HG03175 (cell line): ENCODE measurements around the gene KATNA1.
A peak's percentile ranks its signal among the peaks of the same experiment; 100 is the strongest.
"Not testable (repeated sequence)": the region's sequence is repeated elsewhere in the genome, so short reads cannot be mapped to it uniquely, and the experiment has no call there.

Source experiments
- ATAC-seq: cut with Tn5 transposase; IDR thresholded peaks from one replicate; pipeline ENCODE4 v1.9.1; 2021; ENCODE audit warnings: mild to moderate bottlenecking, moderate library complexity; ENCODE audit not compliant: unreplicated experiment

The KATNA1 gene

DNA sequence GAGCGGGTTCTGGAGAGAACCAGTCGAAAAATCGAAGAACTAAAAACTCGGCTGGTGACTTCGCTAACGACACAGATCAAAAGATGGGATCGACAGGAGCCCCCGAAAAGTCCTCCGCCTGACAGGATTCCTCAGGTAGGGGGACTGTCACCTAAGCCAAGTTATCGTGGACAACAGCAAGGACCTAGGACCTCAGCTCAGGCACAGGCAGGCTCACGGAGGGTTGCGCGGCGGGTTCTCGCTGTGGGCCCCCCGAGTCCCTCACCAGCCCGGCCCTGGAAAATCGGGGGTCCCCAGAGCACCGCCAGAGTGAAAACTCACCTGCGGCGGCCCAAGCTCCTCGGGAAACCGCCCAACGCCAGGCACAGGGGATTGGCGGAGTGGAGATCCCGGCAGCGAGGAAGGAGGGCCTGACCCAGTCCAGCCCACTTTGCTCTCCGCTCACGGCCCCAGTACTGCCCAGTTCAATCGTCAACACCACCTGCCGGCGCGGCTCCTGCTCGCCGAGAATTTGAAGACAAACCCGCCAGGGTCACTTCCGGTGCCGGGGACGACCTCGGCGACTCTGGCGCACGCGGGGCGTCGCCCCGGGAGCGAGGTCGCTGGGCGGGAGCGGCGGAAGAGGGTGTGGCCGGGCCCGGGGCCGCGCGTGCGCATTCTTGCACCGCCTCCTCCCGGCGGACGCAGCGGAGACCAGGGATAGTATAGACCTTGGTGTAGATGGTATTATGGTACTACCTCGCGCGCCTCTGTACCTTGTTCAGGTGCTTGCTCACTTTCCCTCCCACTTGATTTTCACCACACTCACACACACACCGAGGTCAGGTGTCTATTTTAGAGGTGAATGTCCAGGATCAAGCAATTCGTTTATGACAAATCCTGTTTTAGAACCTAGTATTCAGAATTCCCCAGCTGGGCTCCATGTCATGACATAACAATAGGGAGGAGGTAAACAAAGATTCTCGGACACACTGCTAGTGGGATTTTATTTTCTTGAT lies at the start of gene KATNA1:
TSS of gene KATNA1 (minus strand) at position 567 of the 998 bp plus-strand sequence. CDS start 10,167 bp downstream, outside the sequence.
- ATAC-seq = peak; percentile 95

DNA sequence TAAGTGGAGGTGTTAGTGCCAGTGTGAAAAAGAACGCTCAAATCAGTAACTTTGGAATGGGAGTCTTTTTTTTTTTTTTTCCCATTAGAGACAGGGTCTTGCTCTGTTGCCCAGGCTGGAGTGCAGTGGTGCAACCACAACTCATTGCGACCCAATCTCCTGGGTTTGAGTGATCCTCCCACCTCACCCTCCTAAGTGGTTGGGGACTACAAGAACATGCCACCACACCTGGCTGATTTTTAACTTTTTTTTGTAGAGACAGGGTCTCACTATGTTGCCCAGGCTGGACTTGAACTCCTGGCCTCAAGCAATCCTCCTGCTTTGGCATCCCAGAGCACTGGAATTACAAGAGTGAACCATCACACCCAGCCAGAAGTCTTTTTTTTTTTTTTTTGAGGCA lies 49.7 kb upstream of the KATNA1 start:
- ATAC-seq = no peak

DNA sequence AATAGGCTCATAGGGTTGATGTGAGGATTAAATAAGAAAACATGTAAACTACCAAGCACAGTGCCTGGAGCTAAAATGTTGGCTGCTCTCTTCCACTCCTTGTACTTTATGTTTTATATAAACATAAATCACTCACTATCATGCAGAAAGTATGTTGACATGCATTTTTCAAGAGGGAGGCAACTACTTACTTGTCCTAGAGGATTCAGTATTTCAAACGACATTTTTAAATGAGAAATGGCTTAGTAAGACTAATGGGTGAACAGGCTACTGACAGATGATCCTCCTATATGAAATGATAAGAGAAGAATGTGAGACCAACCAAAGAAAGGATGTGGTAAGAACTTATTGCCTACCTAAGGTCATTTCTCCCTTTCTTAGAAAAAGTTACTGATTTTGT lies 48.4 kb upstream of the KATNA1 start:
- no peak for ATAC-seq

DNA sequence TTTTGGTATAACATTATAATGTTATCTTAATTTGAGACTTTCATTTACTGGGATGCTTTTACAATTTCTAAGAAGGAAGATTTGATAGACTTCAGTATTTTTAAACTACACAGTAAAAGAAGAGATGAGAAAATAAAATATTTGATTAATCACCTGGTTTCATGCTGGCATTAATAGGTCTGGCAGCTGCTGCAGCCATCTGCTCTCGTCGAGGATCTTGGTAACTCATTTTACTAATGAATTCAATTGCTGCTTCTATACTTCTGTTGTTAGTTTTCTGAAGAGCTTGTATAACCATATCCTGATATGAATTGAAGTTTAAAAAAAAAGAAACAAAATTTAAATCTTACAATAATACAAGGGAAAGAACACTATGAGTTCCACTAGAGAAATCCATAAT lies 46.4 kb upstream of the KATNA1 start:
- ATAC-seq = no peak

DNA sequence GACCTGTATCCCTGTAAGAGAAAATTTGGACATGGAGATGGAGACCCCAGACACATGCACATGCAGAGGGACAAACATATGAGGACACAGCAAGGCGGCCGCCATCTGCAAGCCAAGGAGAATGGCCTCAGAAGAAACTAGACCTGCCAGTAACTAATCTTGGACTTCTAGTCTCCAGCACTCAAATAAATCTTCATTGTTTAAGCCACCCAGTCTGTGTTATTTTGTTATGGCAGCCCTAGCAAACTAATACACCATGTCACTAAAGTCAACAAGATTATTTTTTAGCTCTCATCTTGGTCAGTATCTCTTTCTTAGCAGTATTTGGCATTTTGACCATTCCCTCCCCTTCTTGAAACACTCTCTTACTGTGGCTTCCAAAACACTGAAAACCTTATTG lies 42.7 kb upstream of the KATNA1 start:
- ATAC-seq = no peak

DNA sequence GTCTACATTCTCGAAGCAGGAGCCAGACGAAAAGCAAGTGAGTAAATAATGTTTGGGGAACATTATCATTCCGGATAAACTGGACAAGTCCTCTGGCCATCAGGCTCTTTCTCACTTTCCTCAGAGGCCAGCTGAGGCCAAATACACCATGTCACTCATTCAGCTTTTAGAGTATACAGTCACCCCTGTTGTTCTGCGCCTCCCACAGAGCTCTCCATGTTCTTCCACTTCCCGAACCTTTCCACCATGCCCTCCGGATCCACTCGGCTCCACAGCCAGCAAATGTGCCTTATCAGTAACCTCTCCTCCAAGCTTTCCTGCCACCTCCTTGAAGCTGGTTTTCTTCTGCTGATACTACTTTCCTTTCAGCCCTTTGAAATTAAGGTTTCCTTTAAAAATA lies 37.7 kb upstream of the KATNA1 start:
- no peak for ATAC-seq

DNA sequence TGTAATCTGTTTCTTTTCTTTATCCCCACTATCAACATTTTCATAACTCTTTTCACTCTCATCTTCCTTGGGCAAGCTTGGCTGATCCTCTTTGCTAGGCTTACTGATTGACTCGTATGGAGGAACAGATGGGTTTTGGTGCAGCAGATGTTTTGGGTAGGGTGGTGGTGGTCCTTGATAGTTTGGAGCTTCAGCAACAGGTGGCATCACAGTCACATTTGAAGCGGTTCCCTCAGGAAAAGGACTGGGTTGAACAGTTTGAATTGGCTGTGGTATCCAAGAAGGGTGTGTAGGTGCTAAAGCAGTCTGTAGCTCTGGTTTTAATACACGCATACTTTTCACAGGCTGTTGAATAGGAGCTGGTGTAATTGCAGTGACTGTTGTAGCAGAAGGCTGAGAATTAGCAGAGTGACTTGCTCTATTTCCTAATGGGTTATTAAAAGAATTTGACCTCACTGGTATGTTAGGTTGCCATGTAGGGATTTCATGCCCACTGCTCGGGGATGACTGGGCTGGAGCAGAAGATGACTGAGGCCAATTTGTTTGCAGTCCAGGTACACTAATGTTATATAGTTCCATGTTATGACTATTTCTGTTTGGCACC lies 34.8 kb upstream of the KATNA1 start:
- no peak for ATAC-seq

DNA sequence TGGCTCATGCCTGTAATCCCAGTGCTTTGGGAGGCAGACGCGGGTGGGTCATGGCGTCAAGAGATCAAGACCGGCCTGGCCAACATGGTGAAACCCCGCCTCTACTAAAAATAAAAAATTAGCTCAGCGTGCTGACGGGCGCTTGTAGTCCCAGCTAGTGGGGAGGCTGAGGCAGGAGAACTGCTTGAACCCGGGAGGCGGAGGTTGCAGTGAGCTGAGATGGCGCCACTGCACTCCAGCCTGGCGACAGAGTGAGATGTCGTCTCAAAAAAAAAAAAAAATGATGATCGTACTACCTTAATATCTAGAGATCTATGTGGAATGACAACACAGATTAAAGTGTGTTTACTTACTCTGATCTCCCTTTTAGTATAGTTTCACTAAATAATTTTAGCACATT lies 33.3 kb upstream of the KATNA1 start:
- ATAC-seq = not testable (repeated sequence)

DNA sequence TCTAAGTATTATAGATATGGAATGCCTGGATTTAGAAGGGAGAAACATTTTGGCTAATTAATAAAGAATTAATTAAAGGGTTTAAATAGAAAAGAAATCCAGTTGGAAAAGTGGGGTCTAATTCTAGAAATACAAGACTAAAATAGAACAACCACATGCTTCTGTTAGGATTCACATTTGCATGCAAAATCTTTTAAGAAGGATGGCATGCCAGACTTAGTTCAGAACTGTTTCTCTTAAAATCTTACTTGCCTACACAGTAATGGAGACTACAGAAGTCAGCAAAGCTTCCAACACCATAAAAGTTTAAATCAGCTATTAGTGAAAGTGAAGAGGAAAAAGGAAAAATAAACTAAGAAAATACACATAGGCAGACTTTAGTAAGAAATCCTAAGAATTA lies 32.7 kb upstream of the KATNA1 start:
- ATAC-seq = no peak

DNA sequence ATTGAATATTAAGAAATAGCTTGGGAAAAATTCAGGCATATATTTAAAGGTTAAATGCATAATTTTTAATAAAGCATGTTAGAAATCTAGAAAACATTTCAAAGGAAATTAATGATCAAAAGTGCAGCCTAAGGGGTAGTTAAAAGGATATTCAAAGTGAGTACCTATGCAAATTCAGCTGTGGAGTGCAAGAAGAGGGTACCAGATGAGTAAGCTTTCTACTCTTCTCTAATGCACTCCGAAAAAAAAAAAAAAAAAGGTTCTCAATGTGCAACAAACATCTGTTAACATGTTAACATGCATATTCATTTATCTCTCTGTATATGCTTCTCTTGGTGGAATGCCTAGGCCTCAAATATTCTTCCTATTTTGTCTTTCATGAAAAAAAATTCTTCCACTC lies 32.0 kb upstream of the KATNA1 start:
- ATAC-seq = no peak

DNA sequence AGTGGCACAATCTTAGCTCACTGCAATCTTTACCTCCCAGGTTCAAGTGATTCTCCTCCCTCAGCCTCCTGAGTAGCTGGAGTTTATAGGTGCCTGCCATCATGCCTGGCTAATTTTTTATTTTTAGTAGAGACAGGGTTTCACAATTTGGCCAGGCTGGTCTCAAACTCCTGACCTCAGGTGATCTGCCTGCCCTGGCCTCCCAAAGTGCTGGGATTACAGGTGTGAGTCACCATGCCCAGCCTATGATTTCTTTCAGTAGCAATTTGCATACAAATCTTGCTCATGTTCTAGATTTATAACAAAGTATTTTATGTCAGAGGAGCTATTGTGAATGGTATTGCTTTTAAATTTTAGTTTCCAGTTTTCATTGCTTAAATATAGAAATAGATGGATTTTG lies 23.8 kb upstream of the KATNA1 start:
- not testable (repeated sequence) for ATAC-seq

DNA sequence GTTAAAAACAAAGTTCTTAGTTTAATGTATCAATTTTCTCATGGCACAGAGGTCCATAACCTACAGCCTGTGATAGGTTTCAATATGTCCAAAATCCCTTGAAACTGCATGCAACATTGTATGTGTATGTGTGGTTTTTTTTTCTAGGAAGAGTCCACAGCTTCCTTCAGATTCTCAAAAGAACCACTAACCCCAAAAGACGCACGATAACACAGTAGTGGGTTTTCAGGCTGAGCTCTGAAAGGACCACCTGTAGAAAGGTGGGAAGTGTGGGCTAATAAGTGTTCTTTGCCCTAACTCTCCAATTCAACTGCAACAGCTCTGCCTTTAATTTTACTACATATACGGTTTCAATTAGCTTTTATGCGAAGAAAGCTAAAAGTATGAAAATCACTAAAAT lies 11.5 kb upstream of the KATNA1 start:
- ATAC-seq = no peak

DNA sequence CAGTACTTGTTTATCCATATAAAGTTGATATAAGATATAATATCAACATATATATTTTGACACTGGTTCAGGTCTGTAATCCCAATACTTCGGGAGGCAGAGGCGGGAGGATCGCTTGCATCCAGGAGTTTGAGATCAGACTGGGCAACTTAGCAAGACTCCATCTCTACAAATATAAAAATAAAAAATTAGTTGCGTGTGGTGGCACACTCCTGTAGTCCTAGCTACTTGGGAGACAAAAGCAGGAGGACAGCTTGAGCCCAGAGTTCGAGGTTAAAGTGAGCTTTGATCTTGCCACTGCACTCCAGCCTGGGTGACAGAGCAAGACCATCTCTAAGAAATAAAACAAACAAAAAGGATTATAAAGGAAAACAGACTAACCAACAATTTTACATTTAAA lies 8.9 kb upstream of the KATNA1 start:
- ATAC-seq = no peak

DNA sequence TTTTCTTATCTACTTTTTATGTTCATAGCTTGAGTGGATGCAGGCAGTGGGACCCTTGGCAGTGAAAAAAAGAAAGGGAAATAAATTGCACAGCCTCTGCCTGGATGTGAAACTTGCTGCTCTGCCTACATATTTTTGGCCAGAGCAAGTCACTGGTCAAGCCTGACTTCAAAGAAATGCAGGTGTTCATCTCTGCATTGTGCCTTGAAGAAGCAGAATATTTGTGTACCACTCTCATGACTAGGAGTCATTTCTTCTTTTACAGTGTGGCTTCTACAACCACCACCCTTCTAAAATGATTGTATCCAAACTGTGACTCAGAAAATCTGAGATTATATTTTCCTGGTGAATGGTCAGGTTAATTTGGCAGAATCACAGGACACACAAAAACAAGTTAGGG lies 2.5 kb upstream of the KATNA1 start:
- ATAC-seq = no peak

DNA sequence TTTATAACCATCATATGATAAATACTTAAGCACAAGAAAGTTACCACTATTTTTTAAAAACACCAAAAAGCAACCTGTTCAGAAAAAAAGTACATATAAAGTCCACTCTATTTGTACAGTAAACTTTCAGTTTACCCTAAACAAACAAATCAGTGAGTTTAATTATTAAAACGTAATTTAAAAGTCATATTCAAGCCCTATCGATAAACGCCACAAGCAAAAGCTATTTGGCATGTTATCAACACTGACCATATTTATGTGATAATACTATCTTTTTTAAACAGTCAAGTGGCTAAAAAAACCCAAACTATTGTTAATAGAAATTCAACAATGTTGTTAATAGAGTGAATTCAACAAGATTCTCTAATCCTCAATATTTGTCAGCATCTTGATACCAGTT lies 1.9 kb downstream of the KATNA1 start:
- ATAC-seq = no peak

DNA sequence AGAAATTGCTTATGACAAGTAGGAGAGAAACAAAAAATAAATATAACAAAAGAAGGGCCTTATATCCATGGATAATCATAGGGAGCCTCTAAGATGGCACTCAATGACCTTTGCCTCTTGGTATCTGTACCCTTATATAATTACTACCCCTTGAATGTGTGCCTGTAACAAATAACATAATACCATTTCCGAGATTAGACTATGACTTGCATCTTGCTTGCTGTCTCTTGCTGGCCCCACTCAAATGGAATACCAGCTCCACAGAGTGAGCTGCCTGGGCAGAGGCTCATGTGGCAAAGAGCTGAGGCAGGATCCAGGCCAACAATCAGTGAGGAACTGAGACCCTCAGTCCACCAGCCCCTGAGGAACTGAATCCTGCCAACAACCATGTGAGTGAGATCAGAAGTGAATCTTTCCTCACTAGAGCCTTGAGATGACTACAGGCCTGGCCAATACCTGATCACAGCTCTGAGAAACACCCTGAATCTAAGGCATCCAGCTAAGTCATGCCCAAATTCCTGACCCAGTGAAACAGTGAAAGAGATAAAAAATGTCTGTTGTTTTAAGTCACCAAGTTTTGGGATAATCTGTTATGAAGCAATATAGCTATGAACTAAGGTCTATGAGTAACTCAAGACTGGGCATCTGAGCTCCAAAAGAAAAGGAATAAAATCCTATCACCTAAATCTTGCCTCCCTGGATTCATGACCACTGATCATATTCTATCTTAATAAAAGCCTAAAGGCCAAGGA lies 5.5 kb downstream of the KATNA1 start:
- ATAC-seq = no peak

DNA sequence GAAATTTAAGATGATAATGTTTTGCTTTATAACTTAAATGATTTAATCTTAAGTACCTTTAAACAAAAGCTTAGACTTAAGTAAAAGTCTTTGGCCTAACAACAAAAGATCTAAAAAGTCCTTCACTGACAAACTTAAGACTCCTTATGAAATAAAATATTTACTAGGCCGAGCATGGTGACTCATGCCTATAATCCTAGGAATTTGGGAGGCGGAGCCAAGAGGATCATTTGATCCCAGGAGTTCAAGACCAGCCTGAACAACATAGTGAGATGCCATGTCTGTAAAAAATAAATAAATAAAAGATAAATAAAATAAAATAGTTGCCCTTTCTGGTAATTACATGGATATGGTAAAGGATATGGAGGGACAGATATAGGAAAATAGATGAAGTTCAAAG lies 12.4 kb downstream of the KATNA1 start:
- ATAC-seq = no peak

DNA sequence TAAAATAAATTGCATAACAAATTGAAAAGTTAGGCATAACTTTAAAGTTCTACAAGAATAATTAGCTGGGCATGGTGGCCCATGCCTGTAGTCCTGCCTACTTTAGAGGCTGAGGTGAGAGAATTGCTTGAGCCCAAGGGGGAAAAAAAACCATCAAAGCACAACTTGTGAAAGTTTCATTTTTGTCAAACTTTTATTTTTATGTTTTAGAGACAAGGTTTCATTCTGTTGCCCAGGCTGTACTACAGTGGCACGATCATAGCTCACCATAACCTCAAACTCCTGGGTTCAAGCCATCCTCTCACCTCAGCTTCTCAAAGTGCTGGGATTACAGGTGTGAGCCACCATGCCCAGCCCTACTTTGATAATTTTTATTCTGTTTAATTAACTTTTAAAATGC lies 14.2 kb downstream of the KATNA1 start:
- no peak for ATAC-seq

DNA sequence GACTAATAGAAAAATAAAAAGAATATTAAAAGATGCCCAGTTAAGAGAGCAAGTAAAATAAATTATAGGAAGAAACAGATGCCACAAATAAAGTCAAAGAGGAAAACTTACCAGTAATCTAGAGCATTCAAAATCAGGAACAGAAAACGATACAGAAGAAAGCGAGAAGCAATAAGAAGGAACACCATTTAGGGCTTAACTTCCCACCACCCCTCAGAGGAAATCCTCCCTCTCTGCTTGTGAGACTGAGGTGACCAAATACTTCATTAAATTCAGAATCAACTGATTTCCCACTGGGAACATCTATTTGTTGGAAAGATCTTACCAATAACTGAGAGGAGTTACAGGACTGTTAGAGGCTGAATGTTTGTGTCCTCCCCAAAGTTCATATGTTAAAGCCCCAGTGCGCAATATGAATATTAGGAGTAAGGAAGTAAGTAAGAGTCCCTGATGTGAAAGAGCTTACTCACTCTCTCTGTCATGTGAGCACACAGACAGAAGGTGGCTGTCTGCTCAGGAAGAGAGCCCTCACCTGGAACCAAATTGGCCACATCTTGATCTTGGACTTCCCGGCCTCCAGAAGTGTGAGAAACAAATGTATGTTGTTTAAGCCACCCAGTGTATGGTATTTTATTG lies 19.5 kb downstream of the KATNA1 start:
- ATAC-seq = peak; percentile 52

DNA sequence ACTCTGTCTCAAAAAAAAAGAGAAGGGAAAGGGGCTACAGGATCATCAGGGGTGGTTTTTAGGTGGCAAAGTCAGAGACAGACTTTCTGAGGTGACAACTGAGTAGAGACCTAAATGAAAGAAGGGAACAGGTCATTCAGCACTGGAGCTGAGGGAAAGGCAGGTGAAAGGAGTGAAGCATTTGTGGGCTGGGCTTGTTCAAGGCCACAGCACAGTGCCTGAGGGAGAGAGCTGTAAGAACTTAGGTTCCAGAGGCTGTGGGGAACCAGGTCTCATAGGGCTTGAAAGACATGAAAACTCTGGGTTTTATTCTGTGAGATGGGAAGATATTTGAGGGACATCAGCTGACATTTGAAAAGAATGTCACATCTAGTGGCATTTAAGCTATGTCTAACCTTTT lies 20.8 kb downstream of the KATNA1 start:
- ATAC-seq = no peak

DNA sequence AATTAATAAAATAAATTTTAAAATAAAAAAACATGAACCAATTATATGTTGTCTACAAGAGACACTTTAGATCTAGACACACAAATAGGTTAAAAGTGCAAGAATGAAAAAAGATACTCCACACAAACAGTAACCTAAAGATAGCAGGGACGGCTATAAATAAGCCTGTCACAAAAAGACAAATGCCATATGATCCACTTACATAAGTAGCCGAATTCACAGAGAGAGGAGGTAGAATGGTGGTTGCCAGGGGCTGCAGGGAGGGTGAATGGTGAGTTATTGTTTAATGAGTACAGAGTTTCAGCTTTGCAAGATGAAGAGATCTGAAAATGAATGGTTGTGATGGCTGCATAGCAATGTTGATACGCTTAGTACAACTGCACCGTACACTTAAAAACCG lies 32.7 kb downstream of the KATNA1 start:
- ATAC-seq = no peak
